GF-D8 (cell line): ENCODE results near the gene SLC24A3.
"Not testable (repeated sequence)": the region's sequence is repeated elsewhere in the genome, so short reads cannot be mapped to it uniquely, and the experiment has no call there.

Experiments
- DNase-seq: peaks from one replicate; lab custom pipeline; 2025; lab: John Stamatoyannopoulos, UW

SLC24A3 gene

DNA sequence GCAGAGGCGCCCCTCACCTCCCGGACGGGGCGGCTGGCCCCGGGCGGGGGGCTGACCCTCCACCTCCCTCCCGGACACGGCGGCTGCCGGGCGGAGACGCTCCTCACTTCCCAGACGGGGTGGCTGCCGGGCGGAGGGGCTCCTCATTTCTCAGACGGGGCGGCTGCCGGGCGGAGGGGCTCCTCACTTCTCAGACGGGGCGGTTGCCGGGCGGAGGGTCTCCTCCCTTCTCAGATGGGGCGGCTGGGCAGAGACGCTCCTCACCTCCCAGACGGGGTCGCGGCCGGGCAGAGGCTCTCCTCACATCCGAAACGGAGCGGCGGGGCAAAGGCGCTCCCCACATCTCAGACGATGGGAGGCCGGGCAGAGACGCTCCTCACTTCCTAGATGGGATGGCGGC lies 466.1 kb downstream of the SLC24A3 start:
- not testable (repeated sequence) for DNase-seq

DNA sequence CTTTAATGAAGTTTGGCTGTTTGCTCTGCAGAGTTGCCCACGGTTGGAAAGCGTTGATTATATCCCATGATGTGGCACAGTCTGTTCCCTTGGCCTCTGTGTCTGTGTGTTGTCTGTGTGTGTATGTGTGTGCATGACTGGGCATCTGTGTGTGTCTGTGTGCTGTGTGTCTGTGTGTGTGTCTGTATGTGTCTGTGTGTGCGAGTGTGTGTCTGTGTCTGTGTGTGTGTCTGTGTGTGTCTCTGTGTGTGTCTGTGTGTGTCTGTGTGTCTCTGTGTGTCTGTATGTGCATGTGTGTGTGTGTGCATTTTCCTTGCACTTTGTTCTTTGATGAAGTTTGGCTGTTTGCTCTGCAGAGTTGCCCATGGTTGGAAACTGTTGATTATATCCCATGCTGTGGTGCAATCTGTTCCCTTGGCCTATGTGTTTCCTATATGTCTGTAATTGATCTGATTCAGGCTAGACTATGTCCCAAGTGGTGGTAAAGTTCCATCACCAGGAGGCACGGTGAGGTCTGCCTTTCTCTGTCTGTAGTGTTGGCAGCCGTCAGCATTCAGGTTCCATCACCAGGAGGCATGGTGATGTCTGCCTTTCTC lies 467.6 kb downstream of the SLC24A3 start:
- no peak for DNase-seq

DNA sequence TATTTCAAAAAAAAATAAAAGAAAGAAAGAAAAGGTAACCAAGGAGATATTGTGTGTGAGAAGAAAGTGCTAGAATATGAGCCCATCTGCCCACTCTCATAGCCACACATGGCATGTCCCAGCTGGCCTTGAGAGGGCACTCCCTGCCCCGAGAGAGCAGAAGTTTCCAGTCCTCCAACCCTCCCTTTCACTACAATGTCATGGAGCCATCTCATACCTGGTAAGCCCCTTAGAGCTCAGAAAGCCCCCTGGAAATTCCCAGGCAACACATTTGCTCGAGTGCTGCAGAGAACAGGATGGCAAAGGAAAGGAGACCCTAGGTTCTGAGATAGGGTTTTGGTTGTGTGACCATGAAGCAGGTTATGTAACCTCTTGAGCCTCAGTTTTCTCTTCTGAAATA lies 469.8 kb downstream of the SLC24A3 start:
- no peak for DNase-seq

DNA sequence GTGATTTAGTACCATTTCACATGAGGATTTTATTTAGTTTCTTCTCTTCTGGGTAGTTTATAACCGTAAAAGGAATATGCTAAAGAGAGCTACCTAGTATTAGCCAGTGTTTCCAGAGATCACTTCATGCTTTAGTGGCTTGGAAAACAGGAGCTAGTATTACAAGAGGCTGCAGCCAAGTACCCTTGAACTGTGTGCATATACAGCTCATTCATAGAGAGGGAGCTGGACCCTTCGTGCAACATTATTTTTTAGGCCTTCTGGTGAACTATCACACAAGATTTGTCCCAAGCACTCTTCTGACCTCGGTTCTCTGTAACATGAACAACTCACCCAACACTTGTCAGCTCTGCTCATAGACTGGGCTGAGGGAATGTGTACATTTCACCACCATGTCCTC lies 470.7 kb downstream of the SLC24A3 start:
- DNase-seq = no peak

DNA sequence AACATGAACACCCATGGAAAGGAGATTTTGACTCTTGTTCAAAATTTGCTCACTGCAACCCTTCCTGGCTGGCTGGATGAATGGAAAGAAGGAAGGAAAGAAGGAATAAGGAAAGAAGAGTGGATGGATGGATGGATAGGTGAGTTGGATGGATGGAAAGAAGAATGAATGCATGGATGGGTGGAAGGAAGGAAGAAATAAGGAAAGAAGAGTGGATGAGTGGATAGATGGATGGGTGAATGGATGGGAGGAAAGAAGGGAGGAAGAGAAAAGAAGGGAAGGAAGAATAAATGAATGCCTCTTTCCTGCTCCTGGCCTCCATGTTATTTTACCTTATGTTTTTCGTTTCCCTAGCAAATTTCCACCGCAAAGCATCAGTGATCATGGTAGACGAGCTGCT lies 471.4 kb downstream of the SLC24A3 start:
- DNase-seq = no peak

DNA sequence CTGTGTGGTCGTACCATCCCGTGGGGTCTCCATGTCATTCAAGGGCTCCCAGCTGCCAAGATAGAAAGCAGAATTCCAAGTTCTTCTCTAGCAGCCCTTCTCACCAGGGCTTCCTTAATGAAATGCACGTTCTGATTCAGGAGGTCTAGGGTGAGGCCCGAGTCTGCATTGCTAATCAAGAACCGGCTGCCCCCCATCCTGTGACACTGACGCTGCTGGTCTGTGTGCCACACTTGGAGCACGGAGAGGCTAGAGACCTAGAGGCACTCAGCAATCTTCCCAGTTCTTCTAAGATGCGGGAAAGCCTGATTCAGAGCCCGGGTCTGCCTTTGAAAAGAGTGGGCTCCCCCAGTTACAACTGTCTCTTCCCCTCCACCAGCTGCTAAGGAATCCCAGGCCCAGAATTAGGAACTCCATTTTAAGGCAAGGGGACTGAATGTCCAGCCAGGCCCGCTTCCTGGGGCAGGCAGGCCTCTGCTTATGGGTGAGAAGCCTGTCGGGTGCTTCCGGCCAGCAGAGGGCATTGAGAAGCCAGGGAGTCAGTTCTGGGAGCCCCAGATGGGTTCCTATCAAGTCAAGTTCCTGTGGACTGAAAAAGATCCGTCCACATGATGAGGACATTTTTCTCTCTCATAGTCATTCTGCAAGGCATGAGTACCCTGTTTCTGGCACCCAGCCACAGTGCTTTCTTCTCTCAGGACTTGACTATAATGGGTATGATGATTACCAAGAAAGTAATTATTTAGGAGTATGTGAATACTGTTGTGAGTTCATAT lies 475.8 kb downstream of the SLC24A3 start:
- DNase-seq = no peak

DNA sequence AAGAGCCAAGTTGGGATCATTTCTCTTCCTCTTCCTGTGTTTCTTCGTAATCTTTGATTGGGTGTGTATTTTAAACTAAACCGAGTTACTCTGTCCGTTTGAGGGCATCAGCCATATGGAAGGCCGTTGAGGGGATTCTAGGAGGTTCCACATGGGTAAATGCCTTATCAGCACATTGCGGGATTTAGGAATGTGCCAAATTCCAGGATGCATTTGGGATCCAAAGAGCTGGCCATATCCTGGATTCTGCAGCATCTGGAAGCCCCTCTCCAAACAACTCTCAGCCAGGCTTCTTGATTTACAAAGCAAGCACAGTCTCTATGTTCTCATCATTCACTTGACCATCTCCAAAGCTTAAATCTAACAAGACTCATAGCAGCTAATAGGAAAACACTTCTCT lies 478.0 kb downstream of the SLC24A3 start:
- DNase-seq = no peak

DNA sequence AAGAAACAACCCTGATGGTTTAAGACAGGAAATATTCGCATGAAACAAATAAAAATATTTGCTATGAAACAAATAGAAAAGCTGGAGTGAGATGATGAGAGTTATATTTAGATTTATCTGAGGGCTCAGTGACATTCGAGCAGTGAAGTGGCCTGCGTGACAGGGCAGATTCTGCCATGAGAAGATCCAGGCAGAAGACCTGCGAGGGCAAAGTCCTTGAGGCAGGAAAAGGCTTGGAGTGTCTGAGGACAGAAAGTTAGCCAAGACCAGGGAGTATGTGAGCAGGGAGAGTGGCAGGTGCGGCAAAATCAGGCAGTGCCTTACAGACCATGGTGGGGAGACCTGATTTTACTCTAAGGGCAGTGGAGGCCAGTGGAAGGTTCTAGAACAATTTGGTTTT lies 478.7 kb downstream of the SLC24A3 start:
- no peak for DNase-seq

DNA sequence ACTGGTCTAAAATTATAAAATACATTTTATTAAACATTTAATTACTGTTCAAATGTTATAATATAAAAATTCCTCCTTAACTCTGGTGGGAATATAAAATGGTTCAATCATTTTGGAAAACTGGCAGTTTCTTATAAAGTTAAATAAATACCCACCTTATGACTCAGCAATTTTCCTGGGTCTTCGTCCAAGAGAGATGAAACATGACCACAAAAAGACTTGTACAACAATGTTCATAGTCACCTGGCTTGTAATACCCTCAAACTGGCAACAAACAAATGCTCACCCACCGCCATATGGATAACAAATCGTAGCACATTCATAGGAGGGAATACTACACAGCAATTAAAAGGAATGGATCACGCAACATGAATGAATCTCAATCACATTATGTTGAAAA lies 479.7 kb downstream of the SLC24A3 start:
- DNase-seq = no peak

DNA sequence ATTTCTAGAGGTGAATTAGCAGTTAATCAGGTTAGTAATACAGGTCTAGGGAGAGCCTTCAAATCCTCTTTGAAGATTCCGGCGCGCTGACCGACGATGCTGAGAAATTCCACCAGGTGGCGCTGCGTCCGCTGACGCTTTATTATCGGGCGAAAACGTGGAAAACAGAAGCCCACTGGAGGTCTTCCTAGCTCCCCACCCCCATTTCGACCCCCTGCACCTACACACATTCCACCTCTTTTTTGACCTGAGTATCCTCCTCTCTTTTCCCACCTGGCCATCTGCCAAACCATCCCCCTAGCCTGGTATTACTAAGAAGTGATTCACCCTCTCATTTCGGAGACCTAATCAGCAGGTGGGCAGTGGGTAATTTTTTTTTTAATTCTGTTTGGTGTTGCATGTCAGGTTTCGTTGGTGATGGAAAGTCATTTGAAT lies 480.3 kb downstream of the SLC24A3 start:
- DNase-seq = no peak

DNA sequence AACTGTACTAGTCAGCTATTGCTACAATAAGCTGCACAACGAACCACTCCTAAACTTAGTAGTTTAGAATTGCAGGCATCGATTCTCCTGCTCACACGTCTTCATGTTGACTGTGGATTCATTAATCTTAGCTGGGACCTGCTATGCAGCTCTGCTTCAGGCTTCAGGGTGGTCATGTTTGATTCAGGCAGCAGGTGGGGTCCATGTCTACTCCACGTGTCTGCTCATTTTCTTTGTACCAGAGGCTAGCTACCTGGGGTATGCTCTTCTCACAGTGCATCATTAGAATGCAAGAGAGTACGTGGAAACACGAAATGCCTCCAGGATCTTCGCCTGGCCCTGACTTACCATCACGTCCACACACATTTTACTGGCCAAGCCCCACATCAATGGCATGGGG lies 481.1 kb downstream of the SLC24A3 start:
- no peak for DNase-seq

DNA sequence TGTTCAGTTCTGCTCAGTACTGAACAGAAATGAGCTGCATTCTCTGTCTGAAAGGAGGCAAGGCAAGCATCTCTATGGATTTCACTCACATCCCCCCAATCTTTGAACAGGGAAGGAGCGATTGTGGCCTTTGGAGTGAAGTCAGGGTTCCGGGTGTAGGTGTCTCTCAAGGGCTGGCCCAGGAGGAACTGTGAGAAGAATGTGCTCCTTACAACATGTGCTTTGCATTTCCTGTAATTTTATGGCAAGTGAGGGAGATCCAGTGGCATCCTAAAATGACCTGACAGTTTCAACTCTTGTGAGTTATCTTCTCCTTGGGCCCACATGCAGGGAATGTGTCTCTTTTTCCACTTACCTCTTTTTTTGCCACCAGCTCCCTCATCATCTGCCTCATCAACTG lies 482.6 kb downstream of the SLC24A3 start:
- no peak for DNase-seq

DNA sequence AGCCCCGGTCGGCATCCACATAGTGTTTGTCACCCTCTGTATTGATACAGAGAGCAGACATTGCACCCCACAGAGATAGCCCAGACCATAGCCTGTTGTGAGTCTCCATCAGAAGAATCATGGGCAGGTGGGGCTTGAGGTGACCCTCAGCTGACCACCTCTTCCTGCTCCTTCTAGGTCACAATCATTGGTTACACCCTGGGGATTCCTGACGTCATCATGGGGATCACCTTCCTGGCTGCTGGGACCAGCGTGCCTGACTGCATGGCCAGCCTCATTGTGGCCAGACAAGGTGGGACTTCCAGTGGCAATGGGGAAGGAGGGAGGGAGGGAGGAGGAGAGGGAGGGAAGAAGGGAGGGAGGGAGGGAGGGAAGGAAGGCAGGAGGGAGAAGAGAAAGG lies 484.2 kb downstream of the SLC24A3 start:
- DNase-seq = no peak

DNA sequence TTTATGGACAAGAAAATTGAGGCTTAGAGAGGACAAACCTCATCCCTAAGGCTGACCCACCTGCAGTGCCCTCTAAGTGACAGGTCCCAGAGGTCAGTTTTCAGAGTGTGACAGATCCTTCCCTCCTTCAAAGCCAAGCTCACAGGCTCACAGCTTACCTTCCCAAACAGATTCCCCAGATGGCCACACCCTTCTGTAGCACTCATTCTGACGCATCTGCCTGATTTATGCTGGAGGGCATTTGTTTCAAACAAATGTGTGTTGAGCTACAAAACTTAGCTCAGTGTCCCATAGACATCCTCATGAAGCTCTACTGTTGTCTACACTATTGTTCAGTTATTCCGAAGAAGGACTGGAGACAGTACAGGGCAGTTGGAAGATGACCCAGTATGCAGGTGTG lies 485.0 kb downstream of the SLC24A3 start:
- DNase-seq = no peak

DNA sequence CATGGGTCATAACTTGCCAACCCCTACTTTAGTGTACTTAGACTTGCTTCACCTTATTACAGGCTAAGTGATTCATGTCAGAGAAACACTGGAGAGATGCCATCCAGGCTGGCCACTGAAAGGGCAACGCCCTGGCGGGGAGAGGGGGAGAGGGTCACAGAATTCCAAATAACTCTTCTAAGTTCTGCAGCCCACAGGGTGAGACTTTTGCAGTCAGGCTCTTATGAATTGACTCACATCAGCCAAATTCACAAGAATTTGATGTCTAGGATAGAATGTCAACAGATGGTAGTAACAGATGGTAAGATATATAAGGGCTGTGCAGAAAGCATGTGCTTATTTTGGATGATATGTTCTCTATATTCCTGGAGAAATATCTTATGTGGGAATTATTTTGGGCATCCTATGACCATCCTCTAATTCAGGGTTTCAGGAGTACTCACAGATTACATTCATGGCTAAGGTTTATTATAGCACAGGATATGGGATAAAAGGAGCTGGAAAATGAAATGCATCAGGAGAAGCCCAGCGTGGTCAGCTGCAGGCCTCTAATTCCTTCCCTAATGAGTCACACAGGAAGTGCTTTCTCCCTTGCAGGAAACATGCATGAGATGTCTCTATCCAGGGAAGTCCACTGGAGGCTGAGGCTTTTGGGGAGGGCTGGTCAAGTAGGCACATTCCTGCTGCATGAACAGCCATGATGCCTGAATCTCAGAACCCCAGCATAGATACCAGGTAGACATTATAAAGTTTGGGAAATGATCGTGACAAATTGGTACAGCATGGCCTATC lies 486.9 kb downstream of the SLC24A3 start:
- no peak for DNase-seq

DNA sequence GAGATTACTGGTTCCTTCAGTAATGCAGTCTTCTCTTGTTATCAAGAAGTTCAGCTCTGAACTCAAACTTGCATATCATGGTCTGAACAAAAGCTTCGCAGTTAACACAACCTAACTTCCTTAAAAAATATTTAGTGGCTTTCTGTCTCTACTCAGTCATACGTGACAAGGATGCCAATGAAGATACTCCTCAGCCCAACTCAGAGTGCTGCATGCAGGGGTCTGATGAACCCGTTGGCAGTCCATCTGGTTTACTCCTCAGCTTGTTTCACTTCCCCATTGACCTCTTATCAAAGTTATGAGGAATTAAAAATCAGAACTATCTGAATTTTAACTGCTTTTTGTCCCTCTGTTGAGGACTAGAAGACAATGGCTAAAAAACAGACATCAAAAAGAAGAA lies 489.0 kb downstream of the SLC24A3 start:
- no peak for DNase-seq

DNA sequence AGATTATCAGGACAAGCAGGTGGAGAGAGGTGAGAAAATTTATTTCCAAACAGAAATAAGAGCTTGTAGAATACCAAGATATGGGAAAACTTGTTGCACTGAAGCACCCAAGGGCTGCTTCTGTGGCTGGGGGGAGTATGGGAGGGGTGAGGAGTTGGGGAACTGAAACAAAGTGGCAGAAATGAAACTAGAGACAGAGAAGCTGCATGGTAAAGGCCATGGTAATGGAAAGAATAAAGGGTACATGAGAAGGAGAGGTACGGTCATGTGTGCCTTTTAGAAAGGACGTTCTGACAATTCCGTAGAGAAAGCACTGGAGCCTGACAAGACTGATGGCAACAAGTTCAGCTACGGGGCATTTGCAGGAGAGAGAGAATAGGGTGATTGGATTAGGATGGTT lies 494.0 kb downstream of the SLC24A3 start:
- DNase-seq = no peak

DNA sequence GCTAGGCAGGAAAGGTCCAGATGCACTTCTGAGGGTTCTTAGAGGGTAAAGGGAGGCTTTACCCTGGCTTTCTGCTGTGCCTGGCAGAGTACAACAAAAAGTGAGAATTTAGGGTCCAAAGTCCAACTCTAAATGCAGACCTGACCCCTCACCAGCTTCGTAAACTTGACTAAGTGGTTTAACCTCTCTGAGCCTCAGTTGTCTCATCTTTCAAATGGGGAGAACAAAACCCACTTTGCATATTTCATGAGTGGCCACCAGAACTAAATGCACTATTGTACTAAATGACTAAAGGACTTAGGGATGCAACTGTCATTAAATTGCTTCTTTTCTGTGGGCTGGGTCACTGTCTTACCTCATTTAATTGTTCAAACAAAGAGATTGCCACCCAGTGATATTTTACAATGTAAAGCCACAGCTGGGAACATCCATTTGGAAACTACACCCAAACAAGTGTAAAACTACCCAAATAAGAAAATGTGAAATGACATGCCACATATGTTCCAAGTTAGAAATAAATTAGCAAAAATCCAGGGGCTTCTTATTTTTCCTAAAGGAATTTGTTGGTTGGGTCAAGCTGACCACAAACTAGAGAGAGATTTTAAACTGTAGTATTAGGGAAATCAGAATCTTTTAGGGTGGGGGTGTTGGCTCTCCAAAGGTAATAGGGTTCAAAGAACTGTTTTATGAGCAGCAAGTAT lies 497.3 kb downstream of the SLC24A3 start:
- no peak for DNase-seq

DNA sequence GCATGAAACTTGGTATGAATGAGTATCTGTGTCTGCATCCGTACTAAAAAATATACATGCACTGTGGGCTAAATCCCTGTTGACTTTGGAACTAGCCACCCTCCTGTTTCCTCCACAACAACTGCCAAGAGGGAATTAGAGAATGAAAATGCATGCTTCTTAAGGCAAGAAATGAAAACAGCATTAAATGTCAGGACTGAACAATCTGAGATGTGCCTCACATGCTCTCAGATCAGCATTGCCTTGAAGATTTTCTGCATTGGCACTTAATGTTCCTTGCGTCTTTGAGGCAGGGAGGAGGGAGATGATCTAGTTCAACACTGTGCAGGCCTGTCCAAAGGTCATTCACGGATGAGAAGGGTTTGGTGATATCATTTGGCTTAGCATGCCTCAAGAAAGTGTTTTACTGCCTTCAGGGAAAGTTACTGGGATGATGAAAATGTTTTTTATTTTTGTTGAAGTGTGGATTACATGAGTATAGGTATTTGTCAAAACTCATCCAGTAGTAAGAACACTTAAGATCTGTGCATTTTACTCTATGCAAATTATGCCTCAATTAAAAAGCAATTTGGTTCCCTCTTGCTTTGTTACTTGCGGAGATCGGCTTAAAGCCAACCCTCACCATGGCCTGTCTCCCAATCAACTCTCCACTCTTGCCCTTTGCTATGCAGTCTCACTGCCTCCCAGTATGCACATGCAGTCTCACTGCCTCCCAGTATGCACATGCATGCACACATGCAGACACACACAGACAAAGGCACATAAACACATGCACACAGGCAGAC lies 498.1 kb downstream of the SLC24A3 start:
- no peak for DNase-seq

DNA sequence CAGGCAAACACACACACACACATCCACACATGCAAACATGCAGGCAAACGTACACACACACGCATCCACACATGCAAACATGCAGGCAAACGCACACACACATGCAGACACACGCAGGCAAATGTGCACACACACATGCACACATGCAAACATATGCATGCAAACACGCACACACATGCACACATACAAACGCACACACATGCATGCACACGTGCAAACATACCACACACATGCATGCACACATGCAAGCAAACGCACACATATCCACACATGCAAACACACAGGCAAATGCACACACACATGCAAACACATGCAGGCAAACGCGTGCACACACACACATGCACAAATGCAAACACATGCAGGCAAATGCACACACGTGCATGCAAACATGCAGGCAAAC lies 498.7 kb downstream of the SLC24A3 start:
- no peak for DNase-seq

DNA sequence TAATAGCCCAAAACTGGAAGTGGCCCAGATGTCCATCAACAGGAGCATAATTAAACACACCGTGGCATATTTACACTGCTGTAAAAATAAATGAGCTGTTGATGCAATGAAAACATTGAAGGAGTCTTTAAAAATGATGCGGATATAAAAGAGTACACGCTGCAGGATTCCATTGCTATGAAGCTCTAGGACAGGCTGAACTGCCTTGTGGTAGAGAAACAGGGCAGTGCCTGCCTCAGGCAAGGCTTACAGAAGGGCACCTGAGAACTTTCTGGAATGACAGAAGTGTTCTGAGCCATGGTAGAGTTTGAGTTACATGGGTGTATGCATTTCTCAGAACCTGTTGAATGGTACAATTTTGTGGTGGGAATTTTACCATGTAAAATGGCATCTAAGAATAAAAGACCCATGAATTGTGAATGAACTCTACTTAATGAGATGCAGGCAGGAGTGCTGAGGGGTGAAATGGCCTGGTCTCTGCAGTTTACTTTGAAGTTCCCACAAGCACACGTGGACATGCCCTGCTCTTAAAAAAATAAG lies 500.3 kb downstream of the SLC24A3 start:
- DNase-seq = no peak
